Measurements from ENCODE around the gene MOCS2. TPM values are rescaled to one million over a fixed set of nuclear protein-coding genes. Genes with fewer than 3 reads are reported as not detected.

MOCS2 gene
- total and polyA plus RNA-seq, 10 of the 15 experiments (the other 5 are each of a cell fraction or from before 2014, with no cell fraction given): 11.0 to 27.4 (median 22.5) TPM

- TF ChIP-seq EZH2 (IDR thresholded peaks at IDR 0.05; ENCODE audit: borderline replicate concordance, control insufficient read depth, low read depth, low read length) (no peak), NFIC (IDR thresholded peaks at IDR 0.05; ENCODE audit: low read depth, low read length) (no peak), SREBF2 (IDR thresholded peaks at IDR 0.05; ENCODE audit: low read length) (no peak), CREB1 (IDR thresholded peaks at IDR 0.05; ENCODE audit: low read depth) (no peak), IKZF2 (IDR thresholded peaks at IDR 0.05) (no peak; a peak in 1 of 4 replicates), BRCA1 (IDR thresholded peaks at IDR 0.05; ENCODE audit: low read depth, low read length) (no peak), ZNF592 (IDR thresholded peaks at IDR 0.05) (no peak), ZBED1 (IDR thresholded peaks at IDR 0.05; ENCODE audit: borderline replicate concordance) (no peak), MLLT1 (IDR thresholded peaks at IDR 0.05) (0 out of 2 replicates have a peak, but pooled peaks have one; percentile 9), TCF7 (IDR thresholded peaks at IDR 0.05; ENCODE audit: borderline replicate concordance) (no peak), ETV6 (conservative IDR thresholded peaks at IDR 0.05 in 1 of 2, IDR thresholded peaks at IDR 0.05 in 1 of 2; ENCODE audit: borderline replicate concordance in 1 of 2, low read depth in 1 of 2) (no peak), KDM1A (IDR thresholded peaks at IDR 0.05; ENCODE audit: borderline replicate concordance) (no peak), ZNF687 (IDR thresholded peaks at IDR 0.05) (peak; percentile 59; the same call in 1 of the 2 replicates), PML (IDR thresholded peaks at IDR 0.05; ENCODE audit: low read length) (peak; percentile 69; the same call in 1 of the 2 replicates), PAX5 (IDR thresholded peaks at IDR 0.05; ENCODE audit: borderline replicate concordance, low read depth, low read length) (no peak), SREBF1 (IDR thresholded peaks at IDR 0.05; ENCODE audit: low read length) (no peak), FOS (IDR thresholded peaks at IDR 0.05; ENCODE audit: borderline replicate concordance, extremely low read depth, insufficient read length) (no peak), HCFC1 (IDR thresholded peaks at IDR 0.05; ENCODE audit: low read length) (peak; percentile 34; the same call in 1 of the 2 replicates), POLR2AphosphoS5 (IDR thresholded peaks at IDR 0.05; ENCODE audit: low read length) (peak; percentile 88), SMC3 (IDR thresholded peaks at IDR 0.05; ENCODE audit: borderline replicate concordance, low read length) (no peak)
Measured at GRCh38 chr5:53109443-53110127, at the start of gene MOCS2 (continued).
